Thyroid gland (tissue), 4 donors: ENCODE measurements around the gene C1QL4. TPM values are rescaled to one million over a fixed set of nuclear protein-coding genes. Genes with fewer than 3 reads are reported as not detected.

Experiments
- DNase-seq, 2 donors: peaks; one replicate each; pipeline ENCODE4 v3.0.0-alpha.2; 2019
- H3K27ac ChIP-seq, 3 donors: fragments of 200-600 bp; sonication (generic); 1 replicate in 2 of 3; 2 replicates in 1 of 3; pipeline ENCODE4 v1.5.1; 2016 to 2019; ENCODE audit warnings: mild to moderate bottlenecking in 1 of 3, moderate library complexity in 1 of 3
- H3K27me3 ChIP-seq: fragments of 200-600 bp; sonication (generic); one replicate; pipeline ENCODE4 v1.5.1; 2019
- H3K36me3 ChIP-seq, 2 donors: fragments of 200-600 bp; sonication (generic); one replicate each; pipeline ENCODE4 v1.5.1; 2016 to 2019
- H3K4me1 ChIP-seq, 2 donors: fragments of 200-600 bp; sonication (generic); one replicate each; pipeline ENCODE4 v1.5.1; 2017 to 2019
- H3K4me3 ChIP-seq, 3 donors: fragments of 200-600 bp; sonication (generic); replicated peaks in 1 of 3; 1 replicate in 2 of 3; 2 replicates in 1 of 3; pipeline ENCODE4 v1.5.1; 2016; ENCODE audit warnings: mild to moderate bottlenecking in 1 of 3
- H3K9me3 ChIP-seq: fragments of 200-600 bp; sonication (generic); one replicate; pipeline ENCODE4 v1.5.1; 2017
- POLR2A ChIP-seq, 2 donors: fragments of 450-650 bp; IDR thresholded peaks; one replicate each; pipeline ENCODE4 v1.6.1; 2017; ENCODE audit warnings: antibody characterized with exemption in 2 of 2, mild to moderate bottlenecking in 2 of 2, moderate library complexity in 1 of 2
- WGBS, 2 donors: methylation state at CpG; one replicate each; pipeline ENCODE4 v1.1.5; 2017; 5-methylcytosine and 5-hydroxymethylcytosine counted together
- intact Hi-C: fragments of 100-400 bp; cut with DNase I; formaldehyde crosslinking; loops from one replicate; pipeline ENCODE4 v1.15.1; 2023
- total RNA-seq, 4 donors: library from RNA; depleted of rRNA; stranded (reverse); fragments of >200 nt; gene quantifications; one replicate each; pipeline ENCODE4 v1.2.3, GENCODE V29; 2016
- TF ChIP-seq, protein P1 (sequence below), 6 experiments: fragments of 200-600 bp in 3 of 6; fragments of 450-650 bp in 3 of 6; sonication (generic) in 3 of 6; IDR thresholded peaks; one replicate each; pipeline ENCODE4 v1.5.1; 2016 to 2019; ENCODE audit warnings: antibody characterized with exemption in 6 of 6, mild to moderate bottlenecking in 2 of 6, inconsistent platforms in 1 of 6, moderate library complexity in 1 of 6

Gene C1QL4
- total RNA-seq, 4 donors from 2014 or later, result 0.67 to 1.2 (median 0.73) TPM; not detected in 1

DNA sequence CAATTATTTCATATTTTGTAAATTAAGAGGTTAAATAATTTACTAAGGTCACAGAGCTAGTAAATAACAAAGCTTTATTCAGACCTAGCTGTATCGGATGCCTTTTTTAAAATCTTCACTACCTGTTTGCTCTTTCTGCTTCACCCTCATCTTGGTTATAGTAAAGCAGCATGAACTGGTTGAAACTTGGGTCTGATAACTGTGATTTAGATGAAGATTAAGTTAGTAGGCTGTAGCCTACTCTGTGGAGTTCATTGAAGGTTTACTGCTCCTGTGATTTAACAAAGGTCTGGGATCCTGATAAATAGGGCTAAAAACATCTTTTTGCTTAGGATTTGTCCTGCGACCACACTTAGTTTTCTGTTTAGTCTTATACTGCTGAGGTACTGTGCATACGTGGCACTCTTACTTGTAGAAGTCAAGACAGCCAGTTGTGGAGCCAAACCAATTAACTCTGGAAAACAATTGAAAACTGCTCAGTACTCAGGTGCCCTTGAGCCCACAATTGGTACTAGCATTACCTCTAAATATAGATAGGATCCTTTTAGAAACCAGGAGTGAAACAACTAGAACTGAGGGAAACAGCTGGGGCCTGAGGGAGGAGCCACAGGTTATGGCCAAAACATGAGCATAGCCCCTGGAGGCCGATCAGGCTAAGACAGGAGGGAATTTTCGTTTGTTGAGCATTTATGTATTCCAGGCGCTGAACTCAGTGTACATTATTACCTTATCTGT is 32.6 kb upstream of the C1QL4 start:
- Histone ChIP-seq H3K36me3 (no peaks in the 10 kb centered on the region), H3K27me3 (no peaks in the 10 kb centered on the region), H3K9me3 (no peaks in the 10 kb centered on the region), H3K4me1 (peaks cover 6 to 9% of the 10 kb centered on the region in 2 donors), H3K4me3 (no peak overlapping the region), H3K27ac (peak overlapping the region in 2 of 3 donors; percentile 27 to 35)
- peak; percentile 29 to 38 for DNase-seq
- no peak for TF ChIP-seq POLR2A (IDR thresholded peaks at IDR 0.05)
- TF ChIP-seq, protein P1, sequence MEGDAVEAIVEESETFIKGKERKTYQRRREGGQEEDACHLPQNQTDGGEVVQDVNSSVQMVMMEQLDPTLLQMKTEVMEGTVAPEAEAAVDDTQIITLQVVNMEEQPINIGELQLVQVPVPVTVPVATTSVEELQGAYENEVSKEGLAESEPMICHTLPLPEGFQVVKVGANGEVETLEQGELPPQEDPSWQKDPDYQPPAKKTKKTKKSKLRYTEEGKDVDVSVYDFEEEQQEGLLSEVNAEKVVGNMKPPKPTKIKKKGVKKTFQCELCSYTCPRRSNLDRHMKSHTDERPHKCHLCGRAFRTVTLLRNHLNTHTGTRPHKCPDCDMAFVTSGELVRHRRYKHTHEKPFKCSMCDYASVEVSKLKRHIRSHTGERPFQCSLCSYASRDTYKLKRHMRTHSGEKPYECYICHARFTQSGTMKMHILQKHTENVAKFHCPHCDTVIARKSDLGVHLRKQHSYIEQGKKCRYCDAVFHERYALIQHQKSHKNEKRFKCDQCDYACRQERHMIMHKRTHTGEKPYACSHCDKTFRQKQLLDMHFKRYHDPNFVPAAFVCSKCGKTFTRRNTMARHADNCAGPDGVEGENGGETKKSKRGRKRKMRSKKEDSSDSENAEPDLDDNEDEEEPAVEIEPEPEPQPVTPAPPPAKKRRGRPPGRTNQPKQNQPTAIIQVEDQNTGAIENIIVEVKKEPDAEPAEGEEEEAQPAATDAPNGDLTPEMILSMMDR (IDR thresholded peaks at IDR 0.05), result peak in 3 of 6 experiments; percentile 33 to 39 (median 37)
- intact Hi-C loops, result loop anchor here (10.0 kb wide), 1 partner anchor 205 kb away; no protein-coding TSS in a partner anchor
- 55 to 64% methylated on average over 6 of the region's 6 CpGs for WGBS, 2 donors

DNA sequence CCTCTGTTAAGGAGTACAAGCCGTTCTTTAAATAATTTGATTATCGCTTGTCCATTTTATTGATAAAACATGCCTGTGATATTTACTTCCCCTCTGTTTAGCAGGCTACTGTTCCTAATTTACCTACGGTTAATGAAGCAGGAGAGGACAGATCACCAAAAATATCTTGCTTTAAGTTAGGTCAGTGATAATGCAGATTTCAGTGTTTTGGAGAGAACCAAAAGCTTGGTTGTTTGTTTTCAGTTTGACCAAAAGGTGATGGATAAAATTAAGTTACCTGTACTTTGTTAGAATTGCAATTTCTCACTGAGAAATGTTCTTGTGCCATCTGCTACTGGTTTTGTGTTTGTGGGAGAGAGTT is 31.2 kb upstream of the C1QL4 start:
- TF ChIP-seq, protein P1 (IDR thresholded peaks at IDR 0.05), result no peak
- no peak for TF ChIP-seq POLR2A (IDR thresholded peaks at IDR 0.05)
- WGBS, 2 donors, result 17 to 19% methylated on average over 3 of the region's 3 CpGs
- Histone ChIP-seq H3K27ac (peak overlapping the region in 2 of 3 donors; percentile 95 to 97), H3K4me1 (peaks cover 6 to 9% of the 10 kb centered on the region in 2 donors), H3K4me3 (peak overlapping the region in 2 of 3 donors; percentile 26 to 79), H3K9me3 (no peaks in the 10 kb centered on the region), H3K36me3 (no peaks in the 10 kb centered on the region), H3K27me3 (no peaks in the 10 kb centered on the region)
- no peak for DNase-seq
- intact Hi-C loops, result loop anchor here (10.0 kb wide), 1 partner anchor 207 kb away; no protein-coding TSS in a partner anchor

DNA sequence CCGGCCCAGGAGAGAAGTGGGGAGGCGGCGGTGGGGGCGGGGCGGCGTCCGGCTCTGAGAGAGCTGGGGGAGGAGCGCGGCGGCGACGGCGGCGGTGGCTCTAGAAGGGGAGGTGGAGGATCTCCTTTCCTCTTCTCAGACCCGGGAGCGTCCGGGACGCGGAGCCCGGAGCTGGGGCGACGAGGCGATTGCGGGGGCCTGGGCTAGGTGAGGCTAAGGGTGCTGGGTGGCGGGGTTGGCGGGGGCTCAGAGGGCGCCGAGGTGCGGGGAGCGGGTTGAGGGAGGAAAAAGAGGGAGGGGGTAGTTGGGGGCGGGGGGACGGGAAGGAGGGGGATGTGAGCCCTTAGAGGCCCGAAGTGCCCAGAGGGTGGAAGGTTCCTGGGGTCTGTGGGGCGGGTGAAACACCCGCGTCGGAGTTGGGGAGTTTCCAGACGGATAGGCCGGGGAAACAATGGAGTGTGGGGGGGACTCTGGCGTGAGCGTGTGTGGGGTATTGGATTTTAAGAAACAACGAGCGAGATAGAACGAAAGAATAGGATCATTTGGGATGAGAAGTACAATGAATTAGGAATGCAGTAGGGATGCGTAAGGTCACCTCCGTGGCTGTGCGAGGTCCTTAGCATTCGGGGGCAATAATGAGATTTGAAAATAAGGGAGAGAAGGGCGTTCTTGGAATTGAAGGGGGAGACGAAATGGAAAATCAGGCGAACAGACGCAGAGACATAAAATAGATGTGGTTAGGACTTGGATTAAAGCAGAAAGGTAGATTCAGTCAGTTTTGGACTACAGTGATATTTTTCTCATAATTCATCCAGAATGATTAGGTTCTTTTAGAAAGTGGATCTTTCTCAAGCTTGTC is 30.6 kb upstream of the C1QL4 start, which contains the start of gene SPATS2:
Gene SPATS2 (plus strand): TSS at position 82 of the 859 bp plus-strand sequence. CDS start 93,551 bp downstream, outside the sequence.
- peak; percentile 95 to 96 for DNase-seq
- Histone ChIP-seq H3K27ac (peak within 1 kb of the TSS; percentile 63 to 97 (median 95)), H3K27me3 (no peaks in the 10 kb centered on the region), H3K4me1 (peaks cover 6 to 9% of the 10 kb centered on the region in 2 donors), H3K36me3 (no peaks in the 10 kb centered on the region), H3K4me3 (peak within 1 kb of the TSS; percentile 26 to 79 (median 79)), H3K9me3 (no peaks in the 10 kb centered on the region)
- TF ChIP-seq, protein P1 (IDR thresholded peaks at IDR 0.05), result no peak
- no peak for TF ChIP-seq POLR2A (IDR thresholded peaks at IDR 0.05)
- WGBS, 2 donors, result 1% methylated on average over 32 to 46 of the region's 52 CpGs
- intact Hi-C loops, result loop anchor here (10.0 kb wide), 1 partner anchor 207 kb away; no protein-coding TSS in a partner anchor

DNA sequence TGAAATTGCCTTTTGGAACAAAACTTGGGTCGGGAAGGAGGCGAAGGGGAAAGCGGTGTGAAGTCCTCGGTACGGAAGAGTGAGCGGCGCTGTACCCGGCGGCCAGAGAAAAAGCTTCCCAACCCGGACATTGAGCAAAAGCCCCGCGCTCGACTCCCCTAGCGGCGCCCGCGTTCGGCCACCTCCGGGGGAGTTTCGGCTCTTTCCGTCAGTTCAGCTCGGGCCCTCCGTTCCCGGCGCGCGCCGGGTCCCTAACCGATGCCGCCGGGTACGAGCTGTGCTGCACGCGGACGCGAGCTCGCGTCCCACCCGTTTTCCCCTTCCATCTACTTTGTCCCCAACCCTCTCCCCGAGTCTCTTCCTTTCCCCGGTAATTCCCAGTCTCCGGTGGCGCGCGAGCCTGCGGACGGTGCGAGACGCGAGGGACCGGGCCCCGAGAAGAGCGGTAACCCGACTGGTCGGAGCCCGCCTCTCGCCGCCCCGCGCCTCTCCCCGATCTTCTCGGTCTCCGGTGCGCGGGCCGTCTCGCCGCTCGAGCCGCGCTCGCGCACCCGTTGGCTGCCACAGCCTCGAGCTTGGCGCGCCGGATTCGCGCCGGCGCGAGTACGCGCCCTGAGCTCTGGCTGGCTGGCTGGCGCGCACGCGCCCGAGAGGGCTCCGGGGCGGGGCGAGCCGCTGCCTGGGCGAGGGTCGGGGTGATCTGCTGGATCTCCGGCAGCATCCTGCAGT is 29.8 kb upstream of the C1QL4 start:
- peaks cover 6 to 9% of the 10 kb centered on the region in 2 donors for H3K4me1 ChIP-seq
- H3K9me3 ChIP-seq, result no peaks in the 10 kb centered on the region
- no peaks in the 10 kb centered on the region for H3K36me3 ChIP-seq
- H3K4me3 ChIP-seq, result peak overlapping the region; percentile 26 to 79 (median 79)
- DNase-seq, result peak; percentile 85 to 87
- peak overlapping the region; percentile 63 to 97 (median 95) for H3K27ac ChIP-seq
- no peaks in the 10 kb centered on the region for H3K27me3 ChIP-seq
- TF ChIP-seq POLR2A (IDR thresholded peaks at IDR 0.05), result peak in 1 of 2 donors; percentile 80
- TF ChIP-seq, protein P1 (IDR thresholded peaks at IDR 0.05), result peak in 4 of 6 experiments; percentile 23 to 39 (median 30)
- intact Hi-C loops, result loop anchor here (10.0 kb wide), 1 partner anchor 208 kb away; no protein-coding TSS in a partner anchor
- 1 to 2% methylated on average over 37 to 55 of the region's 97 CpGs for WGBS, 2 donors
